Measurements from ENCODE around the gene SPC25. TPM values are rescaled to one million over a fixed set of nuclear protein-coding genes. Genes with fewer than 3 reads are reported as not detected.

The SPC25 gene
- total and polyA plus RNA-seq, 9 of the 15 experiments (the other 6 are each of a cell fraction or from before 2014, with no cell fraction given): 44.8 to 100 (median 75.0) TPM

DNA sequence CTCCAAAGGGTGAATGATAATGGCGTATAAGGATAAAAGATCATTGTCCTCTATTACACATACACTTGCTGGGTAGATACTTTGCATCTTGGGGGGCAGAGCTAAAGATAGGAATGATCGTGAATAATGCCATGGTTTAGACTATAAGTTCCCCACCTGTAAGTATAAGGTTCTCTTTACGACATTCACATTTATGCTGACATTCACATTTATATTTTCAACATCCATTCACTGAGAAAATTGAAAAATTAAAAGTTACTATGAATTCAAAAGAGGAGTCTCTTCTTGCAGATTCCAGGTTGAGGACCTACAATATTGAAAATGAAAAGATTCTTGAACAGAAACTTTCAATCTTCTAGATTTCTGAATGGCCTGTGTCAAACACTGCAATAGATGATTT lies 2.1 kb upstream of the SPC25 start:
- peaks cover 0 to 9% of the 10 kb centered on the region in 2 experiments; a peak in 2 of 5 replicates for H3K4me1 ChIP-seq (replicated peaks in 1 of 2; ENCODE audit: control insufficient read depth in 2 of 2, insufficient read depth in 2 of 2, low read length in 2 of 2)
- no peaks in the 10 kb centered on the region for H3K9me1 ChIP-seq (ENCODE audit: control insufficient read depth, insufficient read depth, low read length)
- WGBS (ENCODE audit: insufficient coverage, low coverage, missing lambda C conversion rate): 50% methylated on average over 3 of the region's 3 CpGs
- ATAC-seq: no peak
- ChIA-PET POLR2A (interaction anchor here (0.6 to 1.3 kb wide), 2 partner anchors 9 to 247 kb away, joined by 3 read pairs; no protein-coding TSS in a partner anchor), CTCF (ENCODE audit: low intra/inter-chr PET ratio) (no interaction called here)
- no peak overlapping the region for H2AFZ ChIP-seq (ENCODE audit: low read depth, low read length)
- H3K4me2 ChIP-seq (ENCODE audit: insufficient read depth, low read length): no peak overlapping the region
- DNase-seq (ENCODE audit: extremely low read depth in 1 of 4, low spot score in 3 of 4): no peak
- H3K27me3 ChIP-seq (ENCODE audit: control insufficient read depth in 2 of 2, insufficient read depth in 2 of 2, low read length in 2 of 2): no peaks in the 10 kb centered on the region
- no peak overlapping the region for H3K27ac ChIP-seq (ENCODE audit: extremely low read depth, low read depth, low read length)
- in situ Hi-C loops (cut with MboI) (no loop called here), intact Hi-C loops (cut with micrococcal nuclease) (no loop called here)
- no peak overlapping the region for H3K4me3 ChIP-seq
- no peaks in the 10 kb centered on the region for H3K9me3 ChIP-seq (replicated peaks; ENCODE audit: control insufficient read depth, insufficient read depth, low read depth, low read length)
- no peaks in the 10 kb centered on the region for H4K20me1 ChIP-seq (replicated peaks; ENCODE audit: control insufficient read depth, insufficient read depth, low read length)
- H3K79me2 ChIP-seq (ENCODE audit: control insufficient read depth, insufficient read depth, low read length): peaks cover 21% of the 10 kb centered on the region
- H3K36me3 ChIP-seq (ENCODE audit: control insufficient read depth, insufficient read depth, low read length): peaks cover 12% of the 10 kb centered on the region; the same call in 2 of the 3 replicates
- FAIRE-seq: no peak
- no peak overlapping the region for H3K9ac ChIP-seq (ENCODE audit: insufficient read depth in 1 of 2, low read depth in 2 of 2, low read length in 2 of 2)
- BruUV-seq (replicated peaks): no TSS peak
- TF ChIP-seq ZNF316 (IDR thresholded peaks at IDR 0.05) (peak; percentile 85), MAFF (IDR thresholded peaks at IDR 0.05; ENCODE audit: low read length) (peak; percentile 40; the same call in 1 of the 2 replicates), SNRNP70 (optimal IDR thresholded peaks at IDR 0.05; ENCODE audit: low read depth, low read length) (no peak), PCBP2 (IDR thresholded peaks at IDR 0.05; ENCODE audit: low read depth, low read length, poor library complexity, severe bottlenecking) (no peak), RFX7 (CRISPR knock-in tag; IDR thresholded peaks at IDR 0.05) (no peak), ZNF75A (CRISPR knock-in tag; IDR thresholded peaks at IDR 0.05) (no peak), U2AF2 (optimal IDR thresholded peaks at IDR 0.05; ENCODE audit: low read depth, low read length) (no peak), RFX1 (IDR thresholded peaks at IDR 0.05) (no peak), SETDB1 (IDR thresholded peaks at IDR 0.05; ENCODE audit: low read length) (no peak), C11orf30 (IDR thresholded peaks at IDR 0.05; ENCODE audit: low read depth) (peak; percentile 67), MAFG (tag; conservative IDR thresholded peaks at IDR 0.05) (0 out of 2 replicates have a peak, but pooled peaks have one; percentile 31), SIN3A (IDR thresholded peaks at IDR 0.05; ENCODE audit: borderline replicate concordance in 2 of 2, control insufficient read depth in 1 of 2, low read depth in 2 of 2, low read length in 2 of 2) (no peak), PPARD (CRISPR knock-in tag; IDR thresholded peaks at IDR 0.05) (no peak)

Measured in K562 (cell line).